GM19438 (cell line): ENCODE data around the gene TASP1.
"Not testable (repeated sequence)": the region's sequence is repeated elsewhere in the genome, so short reads cannot be mapped to it uniquely, and the experiment has no call there.

Experiments
- ATAC-seq: cut with Tn5 transposase; IDR thresholded peaks from one replicate; pipeline ENCODE4 v1.9.1; 2021; ENCODE audit warnings: low read depth; ENCODE audit not compliant: unreplicated experiment

TASP1 gene

GRCh38 chr20:13357782-13358181 is 280.9 kb downstream of the TASP1 start:
- not testable (repeated sequence) for ATAC-seq

GRCh38 chr20:13356591-13356990 is 282.1 kb downstream of the TASP1 start:
- ATAC-seq = no peak

GRCh38 chr20:13355941-13356486 is 282.7 kb downstream of the TASP1 start:
- no peak for ATAC-seq

- ATAC-seq = no peak
These were observed 283.3 kb downstream of the TASP1 start for GRCh38 chr20:13355411-13355810.

GRCh38 chr20:13353261-13353945 is 285.3 kb downstream of the TASP1 start:
- no peak for ATAC-seq

GRCh38 chr20:13349235-13349604 is 289.5 kb downstream of the TASP1 start:
- no peak for ATAC-seq

GRCh38 chr20:13348311-13349234 is 290.2 kb downstream of the TASP1 start:
- ATAC-seq = no peak

- ATAC-seq = no peak
These were observed 294.1 kb downstream of the TASP1 start for GRCh38 chr20:13344671-13345070.

- no peak for ATAC-seq
These were observed 296.1 kb downstream of the TASP1 start for GRCh38 chr20:13342469-13343242.

GRCh38 chr20:13341737-13342393 is 296.9 kb downstream of the TASP1 start:
- no peak for ATAC-seq

- ATAC-seq = no peak
These were observed 298.6 kb downstream of the TASP1 start for GRCh38 chr20:13340088-13340487.
